Effector memory CD8-positive, alpha-beta T cell (primary cell): ENCODE results near the gene GBP7.

ENCODE experiments used
- ATAC-seq: fragments of 150-1000 bp; cut with Tn5 transposase; replicated peaks from 2 replicates; pipeline ENCODE4 v1.10.0; 2021; ENCODE audit warnings: mild to moderate bottlenecking, moderate library complexity
- DNase-seq, 3 experiments: peaks; one replicate each; pipeline ENCODE4 v3.0.0; 2021
- H3K27ac Mint-ChIP-seq, 2 donors: one replicate each; pipeline ENCODE4 v1.8.0; 2022; ENCODE audit warnings: mild to moderate bottlenecking in 2 of 2, mixed read lengths in 2 of 2, moderate library complexity in 2 of 2
- H3K27me3 Mint-ChIP-seq, 2 donors: one replicate each; pipeline ENCODE4 v1.8.0; 2022; ENCODE audit warnings: mixed read lengths in 2 of 2
- H3K36me3 Mint-ChIP-seq: one replicate; pipeline ENCODE4 v1.8.0; 2022; ENCODE audit warnings: mild to moderate bottlenecking, moderate library complexity, mixed read lengths; ENCODE audit not compliant: insufficient read depth
- H3K4me1 Mint-ChIP-seq, 2 donors: one replicate each; pipeline ENCODE4 v1.8.0; 2022; ENCODE audit warnings: low read depth in 2 of 2, mixed read lengths in 2 of 2
- H3K4me3 Mint-ChIP-seq, 2 donors: one replicate each; pipeline ENCODE4 v1.8.0; 2022; ENCODE audit warnings: mild to moderate bottlenecking in 2 of 2, mixed read lengths in 2 of 2, moderate library complexity in 2 of 2
- H3K9me3 Mint-ChIP-seq, 2 donors: one replicate each; pipeline ENCODE4 v1.8.0; 2022; ENCODE audit warnings: mixed read lengths in 2 of 2

GBP7 gene

DNA sequence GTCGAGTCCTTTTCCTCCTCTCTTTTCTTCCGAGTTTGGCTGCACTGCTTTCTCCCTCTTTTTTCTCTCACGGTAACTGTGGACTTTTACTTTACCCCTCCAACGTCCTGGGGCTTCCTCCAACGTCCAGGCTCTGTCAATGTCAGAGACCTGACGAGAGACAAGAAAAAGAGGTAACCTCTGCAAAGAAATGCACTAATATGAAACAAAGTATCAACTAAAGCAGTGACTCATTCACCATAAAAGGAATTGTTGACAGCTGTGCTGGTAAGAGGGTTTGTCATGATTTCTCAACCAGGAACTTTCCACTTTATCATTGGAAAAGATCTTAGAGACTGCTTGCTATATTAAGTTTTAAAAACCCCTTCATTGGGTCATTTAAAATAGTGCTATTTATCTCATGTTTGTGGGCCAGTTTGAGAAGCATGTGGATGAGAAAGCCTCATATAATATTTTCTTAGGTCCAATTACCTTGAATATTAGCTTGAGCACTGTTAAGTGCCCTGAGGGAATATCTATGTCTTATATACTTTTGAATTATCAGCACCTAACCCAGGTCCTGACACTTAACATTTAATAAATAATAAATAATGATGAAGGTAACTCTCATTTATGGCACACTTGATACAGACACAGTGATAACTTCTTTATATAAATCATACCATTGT is 49.8 kb downstream of the GBP7 start, which contains the start of gene GBP2:
Gene GBP2, minus strand, starts transcription at position 202 of the 668 bp plus-strand sequence. CDS start 4,148 bp downstream, outside the sequence.
- no peak for DNase-seq
- Mint-ChIP-seq H3K36me3 (peaks cover 42% of the 10 kb centered on the region), H3K4me3 (peak within 1 kb of the TSS; percentile 90 to 100), H3K27me3 (no peaks in the 10 kb centered on the region), H3K4me1 (peaks cover 49 to 61% of the 10 kb centered on the region in 2 donors), H3K9me3 (no peaks in the 10 kb centered on the region), H3K27ac (peak within 1 kb of the TSS; percentile 95 to 99)
- ATAC-seq, result peak; percentile 82

DNA sequence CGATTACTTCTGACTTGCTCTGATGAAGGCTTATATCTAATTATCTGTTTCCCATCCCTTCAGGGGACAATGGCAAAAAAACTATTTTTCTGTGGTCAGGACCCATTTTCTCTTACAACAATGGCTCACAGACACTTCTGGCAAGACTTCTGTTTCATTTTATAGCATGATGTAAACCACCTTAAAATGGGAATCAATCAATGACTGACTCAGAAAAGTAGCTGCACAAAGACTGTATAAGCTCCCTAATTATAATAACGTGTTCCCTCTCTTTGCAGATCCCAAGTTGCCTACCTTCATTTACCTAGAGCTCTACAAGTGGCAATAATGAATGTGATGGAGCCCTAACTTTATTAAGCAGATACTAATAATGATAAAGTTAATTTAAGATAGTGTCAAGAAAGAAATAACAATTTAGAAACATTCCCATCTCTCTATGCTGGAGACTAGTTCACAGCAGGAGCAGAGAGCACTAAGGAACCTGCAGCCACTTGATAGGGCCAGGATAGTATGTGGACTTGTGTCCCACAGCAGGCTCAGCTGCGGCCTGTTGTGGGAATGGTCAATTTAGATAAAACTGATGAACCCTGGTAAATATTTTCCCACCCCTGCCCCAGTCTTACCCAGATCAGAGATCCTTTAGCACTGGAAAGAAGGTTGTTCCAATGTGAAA is 50.4 kb downstream of the GBP7 start:
- no peaks in the 10 kb centered on the region for H3K9me3 Mint-ChIP-seq
- H3K4me1 Mint-ChIP-seq, result peaks cover 49 to 61% of the 10 kb centered on the region in 2 donors
- peak overlapping the region; percentile 95 to 99 for H3K27ac Mint-ChIP-seq
- no peaks in the 10 kb centered on the region for H3K27me3 Mint-ChIP-seq
- DNase-seq, result no peak
- H3K4me3 Mint-ChIP-seq, result peak overlapping the region; percentile 90 to 100
- peak; percentile 12 for ATAC-seq
- peaks cover 49% of the 10 kb centered on the region for H3K36me3 Mint-ChIP-seq

GRCh38 chr1:89121641-89122040 is 54.2 kb downstream of the GBP7 start:
- Mint-ChIP-seq H3K4me1 (peaks cover 35 to 44% of the 10 kb centered on the region in 2 donors), H3K4me3 (no peak overlapping the region), H3K27ac (peak overlapping the region; percentile 95 to 99), H3K9me3 (no peaks in the 10 kb centered on the region), H3K36me3 (peaks cover 30% of the 10 kb centered on the region), H3K27me3 (no peaks in the 10 kb centered on the region)
- DNase-seq (no peak), ATAC-seq (no peak)

DNA sequence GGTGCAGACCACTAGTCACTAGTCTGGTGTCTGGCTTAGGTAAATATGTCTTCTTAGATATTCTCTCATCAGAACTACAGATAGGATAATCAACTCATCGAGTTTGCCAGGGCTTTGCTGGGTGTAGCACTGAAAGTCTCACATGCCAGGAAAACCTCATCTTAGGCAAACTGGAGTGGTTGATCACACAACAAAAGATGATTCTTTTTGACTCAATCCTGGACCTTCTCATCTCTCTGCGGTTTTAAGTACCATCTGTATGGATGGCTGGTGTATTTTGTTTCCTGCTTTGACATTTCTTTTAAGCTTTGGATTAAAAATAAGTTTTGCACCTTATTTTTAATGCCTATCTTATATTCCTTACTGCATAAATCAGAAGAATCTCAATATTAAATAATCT is 61.1 kb downstream of the GBP7 start:
- H3K27ac Mint-ChIP-seq, result peak overlapping the region; percentile 77 to 83
- H3K27me3 Mint-ChIP-seq, result no peaks in the 10 kb centered on the region
- peaks cover 18 to 41% of the 10 kb centered on the region in 2 donors for H3K4me1 Mint-ChIP-seq
- no peak for ATAC-seq
- no peak overlapping the region for H3K4me3 Mint-ChIP-seq
- no peak for DNase-seq
- no peaks in the 10 kb centered on the region for H3K9me3 Mint-ChIP-seq
- H3K36me3 Mint-ChIP-seq, result no peaks in the 10 kb centered on the region

DNA sequence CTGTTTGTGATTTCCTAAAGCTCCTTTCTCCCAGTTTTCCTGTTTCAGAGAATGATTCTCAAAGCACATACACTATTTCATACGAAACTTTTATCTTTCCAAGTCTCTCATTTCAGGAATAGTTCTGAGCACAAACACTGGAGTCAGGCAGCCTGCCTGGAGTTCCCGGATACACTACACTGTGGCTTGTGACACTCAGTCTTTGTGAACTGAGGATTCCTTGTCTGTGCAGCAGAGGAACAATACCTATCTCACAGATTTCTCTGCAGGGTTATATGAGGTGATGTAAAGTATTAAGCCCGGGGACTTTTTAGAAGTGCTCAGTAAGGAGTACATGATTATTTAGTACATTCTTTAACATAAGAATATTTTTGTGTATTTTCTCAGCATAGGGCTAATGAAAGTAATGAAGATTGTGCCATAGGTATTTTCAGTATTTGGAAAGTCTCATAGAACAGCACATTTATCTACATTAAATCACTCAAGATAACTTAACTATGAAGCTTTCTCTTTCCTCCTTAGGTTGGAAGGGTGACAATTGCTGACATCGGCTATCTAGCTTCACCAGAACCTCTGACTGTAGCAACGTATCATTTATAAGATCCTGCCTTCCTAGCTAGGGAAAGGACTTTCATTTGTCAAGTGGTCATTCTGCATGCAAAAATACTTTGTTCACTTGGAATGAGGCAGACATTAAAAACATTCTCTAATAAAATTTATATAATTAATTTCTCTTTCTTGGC is 62.8 kb downstream of the GBP7 start:
- DNase-seq (no peak), ATAC-seq (no peak)
- Mint-ChIP-seq H3K27ac (peak overlapping the region; percentile 76 to 82), H3K4me3 (no peak overlapping the region), H3K36me3 (no peaks in the 10 kb centered on the region), H3K9me3 (no peaks in the 10 kb centered on the region), H3K4me1 (peaks cover 21 to 47% of the 10 kb centered on the region in 2 donors), H3K27me3 (no peaks in the 10 kb centered on the region)

DNA sequence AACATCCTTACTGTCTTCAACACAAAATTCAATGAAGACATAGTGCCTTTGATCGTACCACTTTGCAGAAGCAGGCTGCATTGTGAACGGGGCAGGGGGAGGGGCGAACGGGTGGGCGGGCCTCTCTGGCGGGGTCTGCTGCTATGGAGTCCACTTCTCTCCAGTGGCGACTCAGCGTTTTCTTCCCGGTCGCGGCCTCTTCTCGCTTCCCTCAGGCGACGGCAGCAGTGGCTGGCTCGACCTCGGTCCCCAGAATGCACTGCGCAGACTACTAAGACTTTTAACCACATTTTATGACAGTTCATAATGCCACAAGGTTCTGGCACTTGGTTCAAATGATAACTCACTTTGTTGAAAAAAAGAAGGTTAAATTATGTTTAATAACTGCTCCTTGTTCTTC is 71.1 kb downstream of the GBP7 start:
- peak overlapping the region in 1 of 2 donors; percentile 9 for H3K27ac Mint-ChIP-seq
- H3K4me3 Mint-ChIP-seq, result no peak overlapping the region
- no peaks in the 10 kb centered on the region for H3K9me3 Mint-ChIP-seq
- no peak for DNase-seq
- H3K4me1 Mint-ChIP-seq, result peaks cover 8 to 19% of the 10 kb centered on the region in 2 donors
- H3K36me3 Mint-ChIP-seq, result peaks cover 3% of the 10 kb centered on the region
- no peaks in the 10 kb centered on the region for H3K27me3 Mint-ChIP-seq
- no peak for ATAC-seq

- Mint-ChIP-seq H3K9me3 (no peaks in the 10 kb centered on the region), H3K36me3 (peaks cover 3% of the 10 kb centered on the region), H3K4me3 (no peak overlapping the region), H3K4me1 (peaks cover 8 to 19% of the 10 kb centered on the region in 2 donors), H3K27ac (peak overlapping the region in 1 of 2 donors; percentile 9), H3K27me3 (no peaks in the 10 kb centered on the region)
- DNase-seq (no peak), ATAC-seq (no peak)
These were observed 71.7 kb downstream of the GBP7 start for GRCh38 chr1:89104147-89104546.

- peaks cover 0 to 5% of the 10 kb centered on the region in 2 donors for H3K4me1 Mint-ChIP-seq
- no peaks in the 10 kb centered on the region for H3K9me3 Mint-ChIP-seq
- peaks cover 3% of the 10 kb centered on the region for H3K36me3 Mint-ChIP-seq
- DNase-seq (no peak), ATAC-seq (no peak)
- H3K4me3 Mint-ChIP-seq, result no peak overlapping the region
- H3K27ac Mint-ChIP-seq, result peak overlapping the region in 1 of 2 donors; percentile 65
- H3K27me3 Mint-ChIP-seq, result no peaks in the 10 kb centered on the region
These were observed 73.8 kb downstream of the GBP7 start for GRCh38 chr1:89102021-89102420.

- Mint-ChIP-seq H3K4me1 (peaks cover 0 to 4% of the 10 kb centered on the region in 2 donors), H3K27ac (no peak overlapping the region), H3K4me3 (no peak overlapping the region), H3K9me3 (no peaks in the 10 kb centered on the region), H3K36me3 (peaks cover 3% of the 10 kb centered on the region), H3K27me3 (no peaks in the 10 kb centered on the region)
- no peak for DNase-seq
- no peak for ATAC-seq
These were observed 75.4 kb downstream of the GBP7 start for GRCh38 chr1:89100412-89100811.

DNA sequence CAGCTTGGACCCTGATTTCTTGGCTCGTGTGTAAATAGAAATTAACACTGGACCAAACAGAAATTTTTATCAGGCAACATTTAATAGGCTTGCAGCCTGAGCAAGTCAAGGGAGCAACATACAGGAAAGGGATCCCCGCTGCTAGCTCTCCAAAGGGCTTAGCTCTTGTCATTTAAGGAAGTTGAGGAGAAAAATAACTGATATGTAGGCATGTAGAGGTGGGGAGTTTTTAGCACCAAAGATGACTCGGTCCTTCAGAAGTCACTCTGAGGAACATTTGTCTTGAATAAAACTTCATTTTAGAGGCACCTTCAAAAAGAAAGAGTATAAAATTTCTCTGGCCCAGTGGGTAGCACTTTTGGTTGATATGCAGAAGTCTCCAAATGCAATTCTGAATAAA is 76.9 kb downstream of the GBP7 start:
- H3K27ac Mint-ChIP-seq, result no peak overlapping the region
- DNase-seq (no peak), ATAC-seq (no peak)
- H3K4me1 Mint-ChIP-seq, result no peaks in the 10 kb centered on the region
- no peak overlapping the region for H3K4me3 Mint-ChIP-seq
- H3K27me3 Mint-ChIP-seq, result no peaks in the 10 kb centered on the region
- H3K9me3 Mint-ChIP-seq, result no peaks in the 10 kb centered on the region
- peaks cover 3% of the 10 kb centered on the region for H3K36me3 Mint-ChIP-seq

GRCh38 chr1:89095737-89096136 is 80.1 kb downstream of the GBP7 start:
- ATAC-seq (no peak), DNase-seq (no peak)
- Mint-ChIP-seq H3K4me3 (no peak overlapping the region), H3K27me3 (no peaks in the 10 kb centered on the region), H3K36me3 (no peaks in the 10 kb centered on the region), H3K9me3 (no peaks in the 10 kb centered on the region), H3K27ac (no peak overlapping the region), H3K4me1 (no peaks in the 10 kb centered on the region)

GRCh38 chr1:89089962-89090361 is 85.8 kb downstream of the GBP7 start:
- H3K4me3 Mint-ChIP-seq, result no peak overlapping the region
- no peaks in the 10 kb centered on the region for H3K36me3 Mint-ChIP-seq
- no peaks in the 10 kb centered on the region for H3K4me1 Mint-ChIP-seq
- H3K27ac Mint-ChIP-seq, result no peak overlapping the region
- H3K9me3 Mint-ChIP-seq, result no peaks in the 10 kb centered on the region
- ATAC-seq (no peak), DNase-seq (no peak)
- H3K27me3 Mint-ChIP-seq, result no peaks in the 10 kb centered on the region

GRCh38 chr1:89088572-89088971 is 87.2 kb downstream of the GBP7 start:
- H3K9me3 Mint-ChIP-seq, result no peaks in the 10 kb centered on the region
- DNase-seq (no peak), ATAC-seq (no peak)
- no peaks in the 10 kb centered on the region for H3K36me3 Mint-ChIP-seq
- no peak overlapping the region for H3K27ac Mint-ChIP-seq
- no peak overlapping the region for H3K4me3 Mint-ChIP-seq
- no peaks in the 10 kb centered on the region for H3K27me3 Mint-ChIP-seq
- peaks cover 0 to 5% of the 10 kb centered on the region in 2 donors for H3K4me1 Mint-ChIP-seq
